ENCODE data around the gene PDCD2L. TPM values are rescaled to one million over a fixed set of nuclear protein-coding genes. Genes with fewer than 3 reads are reported as not detected.
A peak's percentile ranks its signal among the peaks of the same experiment; 100 is the strongest.

Gene PDCD2L
- total RNA-seq, 1 donor: 11.7 TPM

DNA sequence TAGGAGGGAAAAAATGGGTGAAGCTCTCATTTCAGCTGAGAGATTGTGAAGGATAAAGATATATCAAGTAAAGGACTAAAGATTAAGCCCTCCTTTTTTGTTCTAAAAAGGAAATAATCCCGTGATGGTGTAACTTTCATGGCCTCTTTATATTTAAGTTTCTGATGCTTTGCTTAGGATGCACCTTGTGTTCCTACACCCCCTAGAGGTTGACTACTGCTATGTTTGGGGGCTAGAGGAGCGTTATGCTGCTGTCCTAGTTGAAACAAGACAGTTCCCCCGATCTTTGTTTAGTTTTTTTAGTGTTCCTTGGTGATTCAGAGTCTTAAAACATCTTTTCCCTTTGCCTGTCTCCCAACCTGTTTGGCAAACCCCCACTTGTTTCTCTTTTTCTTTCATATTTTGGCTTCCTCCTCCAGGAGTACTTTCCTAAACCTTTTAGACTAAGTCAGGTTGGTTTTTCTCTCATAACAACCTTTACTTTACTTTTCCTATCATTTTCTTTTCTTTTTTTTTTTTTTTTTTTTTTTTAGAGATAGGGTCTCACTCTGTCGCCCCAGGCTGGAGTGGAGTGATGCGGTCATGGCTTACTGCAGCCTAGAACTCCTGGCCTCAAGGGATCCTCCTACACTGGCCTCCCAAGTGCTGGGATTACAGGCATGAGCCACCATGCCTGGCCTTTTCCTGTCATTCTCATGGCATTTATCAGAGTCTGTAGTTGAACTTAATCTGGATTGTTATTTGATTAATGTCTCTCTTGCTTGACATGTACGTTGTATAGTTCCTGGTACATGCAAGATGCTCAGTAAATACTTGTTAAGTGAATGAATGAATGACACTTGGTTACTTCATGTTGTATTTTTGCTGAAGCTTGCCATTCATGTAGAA is 26.8 kb downstream of the PDCD2L start:
- H3K4me3 ChIP-seq (ENCODE audit: low read depth, low read length): no peak overlapping the region
- TF ChIP-seq, protein P1, sequence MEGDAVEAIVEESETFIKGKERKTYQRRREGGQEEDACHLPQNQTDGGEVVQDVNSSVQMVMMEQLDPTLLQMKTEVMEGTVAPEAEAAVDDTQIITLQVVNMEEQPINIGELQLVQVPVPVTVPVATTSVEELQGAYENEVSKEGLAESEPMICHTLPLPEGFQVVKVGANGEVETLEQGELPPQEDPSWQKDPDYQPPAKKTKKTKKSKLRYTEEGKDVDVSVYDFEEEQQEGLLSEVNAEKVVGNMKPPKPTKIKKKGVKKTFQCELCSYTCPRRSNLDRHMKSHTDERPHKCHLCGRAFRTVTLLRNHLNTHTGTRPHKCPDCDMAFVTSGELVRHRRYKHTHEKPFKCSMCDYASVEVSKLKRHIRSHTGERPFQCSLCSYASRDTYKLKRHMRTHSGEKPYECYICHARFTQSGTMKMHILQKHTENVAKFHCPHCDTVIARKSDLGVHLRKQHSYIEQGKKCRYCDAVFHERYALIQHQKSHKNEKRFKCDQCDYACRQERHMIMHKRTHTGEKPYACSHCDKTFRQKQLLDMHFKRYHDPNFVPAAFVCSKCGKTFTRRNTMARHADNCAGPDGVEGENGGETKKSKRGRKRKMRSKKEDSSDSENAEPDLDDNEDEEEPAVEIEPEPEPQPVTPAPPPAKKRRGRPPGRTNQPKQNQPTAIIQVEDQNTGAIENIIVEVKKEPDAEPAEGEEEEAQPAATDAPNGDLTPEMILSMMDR (IDR thresholded peaks at IDR 0.05; ENCODE audit: insufficient read depth, low read depth, low read length): peak; percentile 88
- peak; percentile 79 for DNase-seq (ENCODE audit: low read depth)

DNA sequence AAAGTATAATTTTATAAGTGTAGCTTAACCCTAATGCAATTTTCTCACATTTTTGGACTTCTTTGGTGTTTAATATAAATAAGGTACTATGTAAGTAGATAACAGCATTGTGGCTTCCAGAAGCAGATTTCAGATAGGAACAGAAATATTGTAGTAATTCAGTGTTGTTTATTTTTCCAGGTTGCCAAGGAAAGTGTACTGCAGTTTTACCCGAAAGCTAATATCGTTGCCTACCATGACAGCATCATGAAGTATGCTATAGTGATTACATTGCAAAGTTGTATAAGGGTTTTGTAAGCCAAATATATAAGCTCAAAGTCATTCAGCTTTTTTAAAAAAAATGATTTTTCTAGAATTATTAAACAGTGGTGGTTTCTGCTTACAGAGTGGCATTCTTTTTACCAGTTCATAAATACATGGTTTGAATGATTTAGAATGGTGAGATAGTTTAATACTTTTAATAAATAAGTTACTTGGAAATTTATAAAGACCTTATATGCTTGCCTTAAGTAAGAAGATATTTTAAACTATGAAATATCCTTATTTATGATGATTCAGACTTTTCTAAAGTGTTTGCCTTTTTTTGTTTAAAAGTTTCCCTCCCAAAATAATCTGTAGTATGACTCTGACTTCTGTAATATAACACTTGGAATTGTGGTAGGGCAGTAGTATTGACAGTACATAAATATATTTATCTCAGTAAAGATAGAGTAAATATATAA is 27.6 kb downstream of the PDCD2L start:
- DNase-seq (ENCODE audit: low read depth): peak; percentile 23
- H3K4me3 ChIP-seq (ENCODE audit: low read depth, low read length): no peak overlapping the region
- TF ChIP-seq, protein P1 (IDR thresholded peaks at IDR 0.05; ENCODE audit: insufficient read depth, low read depth, low read length): no peak

DNA sequence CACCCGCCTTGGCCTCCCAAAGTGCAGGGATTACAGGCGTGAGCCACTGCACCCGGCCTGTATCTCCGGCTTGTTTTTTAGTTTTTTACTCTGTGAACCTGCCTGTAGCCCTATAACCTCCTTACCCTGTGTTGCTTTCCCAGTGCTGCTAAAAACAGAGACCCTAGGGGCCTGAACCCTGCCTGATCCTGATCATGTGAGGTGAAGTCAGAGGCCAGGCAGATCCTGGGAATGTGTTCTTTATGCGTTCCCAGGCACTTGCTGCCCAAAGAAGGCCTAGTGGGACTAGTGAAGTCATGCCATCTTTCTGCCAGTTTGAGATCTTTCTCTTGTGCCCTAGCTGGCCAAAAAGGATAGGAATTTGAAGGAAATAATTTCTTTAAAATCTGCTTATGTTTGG is 28.6 kb downstream of the PDCD2L start:
- DNase-seq (ENCODE audit: low read depth): peak; percentile 86
- H3K4me3 ChIP-seq (ENCODE audit: low read depth, low read length): no peak overlapping the region

DNA sequence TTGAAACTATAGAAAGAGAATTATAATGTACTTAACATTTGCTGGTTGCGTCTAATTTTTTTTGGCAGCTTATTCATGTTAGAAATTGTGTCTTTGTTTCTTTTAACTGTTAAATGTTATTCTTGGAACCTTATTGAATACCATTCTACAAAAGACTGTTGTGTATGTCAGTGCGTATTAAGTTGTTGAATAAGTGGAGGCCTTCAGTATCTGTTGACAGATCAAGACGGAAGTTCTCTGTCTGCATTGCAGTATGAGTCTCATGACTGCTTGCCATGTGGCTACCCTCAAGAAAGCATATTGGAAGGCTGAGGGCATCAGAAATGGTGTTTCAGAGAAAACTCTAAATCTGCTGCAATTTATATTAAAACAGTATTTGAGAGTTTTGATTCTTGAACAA is 32.5 kb downstream of the PDCD2L start:
- no peak overlapping the region for H3K4me3 ChIP-seq (ENCODE audit: low read depth, low read length)
- DNase-seq (ENCODE audit: low read depth): no peak
- TF ChIP-seq, protein P1 (IDR thresholded peaks at IDR 0.05; ENCODE audit: insufficient read depth, low read depth, low read length): no peak

More for the DNA sequence above, 28.6 kb downstream of the PDCD2L start:
- TF ChIP-seq, protein P1 (IDR thresholded peaks at IDR 0.05; ENCODE audit: insufficient read depth, low read depth, low read length): no peak

DNA sequence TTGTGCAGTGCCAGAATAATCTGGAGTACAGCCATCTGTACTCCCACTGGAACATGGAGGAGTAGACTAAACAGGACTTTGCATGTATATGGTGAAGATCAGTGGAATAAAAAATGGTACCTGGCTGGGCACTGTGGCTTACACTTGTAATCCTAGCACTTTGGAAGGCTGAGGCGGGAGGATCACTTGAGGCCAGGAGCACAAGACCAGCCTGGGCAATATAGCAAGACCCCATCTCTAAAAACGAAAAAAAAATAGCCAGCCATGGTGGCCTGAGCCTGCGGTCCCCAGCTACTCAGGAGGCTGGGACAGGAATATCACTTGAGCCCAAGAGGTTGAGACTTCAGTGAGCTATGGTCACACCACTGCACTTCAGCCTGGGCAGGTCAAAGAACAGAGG is 44.0 kb downstream of the PDCD2L start:
- TF ChIP-seq, protein P1 (IDR thresholded peaks at IDR 0.05; ENCODE audit: insufficient read depth, low read depth, low read length): no peak
- no peak overlapping the region for H3K4me3 ChIP-seq (ENCODE audit: low read depth, low read length)
- no peak for DNase-seq (ENCODE audit: low read depth)

DNA sequence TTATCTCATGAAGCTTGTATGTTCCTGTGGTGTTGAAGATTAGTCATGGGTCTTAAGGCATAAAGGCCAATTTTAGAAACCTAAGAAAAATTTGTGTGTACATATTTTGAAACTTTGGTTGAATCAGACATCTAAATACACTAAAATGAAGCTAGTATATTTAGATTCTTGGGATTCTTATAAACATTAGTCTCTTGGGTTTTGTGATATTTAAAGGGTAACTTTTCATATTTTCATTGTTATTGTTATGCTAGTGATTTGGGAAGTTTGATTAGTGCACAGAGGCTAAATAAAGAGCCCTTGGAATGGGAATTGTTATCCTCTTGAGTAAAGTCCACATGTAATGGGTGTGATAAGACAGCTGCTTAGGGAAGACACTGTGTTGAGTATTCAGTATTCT is 48.5 kb downstream of the PDCD2L start:
- TF ChIP-seq, protein P1 (IDR thresholded peaks at IDR 0.05; ENCODE audit: insufficient read depth, low read depth, low read length): no peak
- no peak overlapping the region for H3K4me3 ChIP-seq (ENCODE audit: low read depth, low read length)
- DNase-seq (ENCODE audit: low read depth): peak; percentile 33
